Endothelial cell of umbilical vein (primary cell): Measurements from ENCODE around the gene PELI2. TPM values are rescaled to one million over a fixed set of nuclear protein-coding genes. Genes with fewer than 3 reads are reported as not detected.

Experiments
- BruUV-seq: library from RNA; stranded (reverse); fragments of 400-500 nt; replicated peaks from 2 replicates; lab custom pipeline; 2021; lab: Mats Ljungman, UMichigan
- CTCF ChIA-PET: fragments of 300-600, 350-600 bp; sonication (Branson Sonifier 250); formaldehyde crosslinking; loops from one replicate; lab custom pipeline; 2021; ENCODE audit warnings: antibody characterized with exemption, inconsistent platforms; lab: Charles Lee
- POLR2A ChIA-PET: fragments of 300-600, 350-600 bp; sonication (Branson Sonifier 250); formaldehyde crosslinking; loops from one replicate; lab custom pipeline; 2021; ENCODE audit warnings: antibody characterized with exemption, inconsistent platforms; lab: Charles Lee
- DNase-seq: peaks from one replicate; pipeline ENCODE4 v3.0.0-alpha.2; 2011; ENCODE audit warnings: low read depth, low spot score
- FAIRE-seq: peaks from 2 replicates; lab custom pipeline; 2011; peaks lifted over from hg19 to GRCh38; lab: Jason Lieb, UNC
- H2AFZ ChIP-seq: 2 replicates; pipeline ENCODE4 v1.6.0; 2012; ENCODE audit warnings: low read depth, low read length, control low read depth, inconsistent platforms
- H3K27ac ChIP-seq: 2 replicates; pipeline ENCODE4 v1.5.1; 2011; ENCODE audit warnings: low read depth, mild to moderate bottlenecking, control low read depth, low read length, moderate library complexity; ENCODE audit not compliant: insufficient read depth
- H3K27me3 ChIP-seq, 2 experiments: 2 replicates each; pipeline versions ENCODE4 v1.6.0 to v1.6.1; 2011; ENCODE audit warnings: low read length in 2 of 2, mixed read lengths in 1 of 2; ENCODE audit not compliant: control insufficient read depth in 2 of 2, insufficient read depth in 2 of 2
- H3K36me3 ChIP-seq, 2 experiments: 2 replicates in 1 of 2; 3 replicates in 1 of 2; pipeline ENCODE4 v1.5.1; 2011; ENCODE audit warnings: low read length in 2 of 2, mild to moderate bottlenecking in 1 of 2, moderate library complexity in 1 of 2; ENCODE audit not compliant: control insufficient read depth in 2 of 2, insufficient read depth in 2 of 2; ENCODE audit errors: extremely low read depth in 1 of 2
- H3K4me1 ChIP-seq: 3 replicates; pipeline ENCODE4 v1.5.1; 2011; ENCODE audit warnings: mild to moderate bottlenecking, low read length; ENCODE audit not compliant: control insufficient read depth, insufficient read depth; ENCODE audit errors: extremely low read depth
- H3K4me2 ChIP-seq: 2 replicates; pipeline ENCODE4 v1.6.1; 2011; ENCODE audit warnings: low read length, control low read depth, mixed read lengths; ENCODE audit not compliant: insufficient read depth
- H3K4me3 ChIP-seq, 3 experiments: fragments of 200-600 bp in 1 of 3; sonication (generic), shearing (Covaris generic) in 1 of 3; replicated peaks in 1 of 3; 2 replicates each; pipeline ENCODE4 v1.5.1; 2011 to 2016; ENCODE audit warnings: control low read depth in 3 of 3, low read length in 3 of 3, mild to moderate bottlenecking in 2 of 3, inconsistent platforms in 1 of 3, low read depth in 1 of 3, moderate library complexity in 1 of 3; ENCODE audit not compliant: insufficient read depth in 1 of 3
- H3K79me2 ChIP-seq: 2 replicates; pipeline ENCODE4 v1.6.0; 2012; ENCODE audit warnings: low read length, inconsistent platforms; ENCODE audit not compliant: control insufficient read depth, insufficient read depth
- H3K9ac ChIP-seq: replicated peaks from 2 replicates; pipeline ENCODE3; 2011; ENCODE audit warnings: low read length, control low read depth; ENCODE audit not compliant: insufficient read depth; ENCODE audit errors: extremely low read depth
- H3K9me1 ChIP-seq: replicated peaks from 3 replicates; pipeline ENCODE4 v1.6.0; 2011; ENCODE audit warnings: mild to moderate bottlenecking, low read length; ENCODE audit not compliant: control insufficient read depth, insufficient read depth; ENCODE audit errors: extremely low read depth
- H3K9me3 ChIP-seq: replicated peaks from 2 replicates; pipeline ENCODE4 v1.5.1; 2012; ENCODE audit warnings: low read length, inconsistent platforms; ENCODE audit not compliant: control insufficient read depth, insufficient read depth
- H4K20me1 ChIP-seq: replicated peaks from 2 replicates; pipeline ENCODE3; 2011; ENCODE audit warnings: mild to moderate bottlenecking, low read length; ENCODE audit not compliant: control insufficient read depth, insufficient read depth; ENCODE audit errors: extremely low read depth
- EZH2 ChIP-seq: IDR thresholded peaks from 2 replicates; pipeline ENCODE4 v1.6.1; 2012; ENCODE audit warnings: borderline replicate concordance, low read depth, mild to moderate bottlenecking, moderate library complexity, low read length, inconsistent platforms; ENCODE audit not compliant: severe bottlenecking
- FOS ChIP-seq: IDR thresholded peaks from 2 replicates; pipeline ENCODE4 v1.6.1; 2011; ENCODE audit warnings: mild to moderate bottlenecking, low read length, moderate library complexity, borderline replicate concordance; ENCODE audit not compliant: insufficient read depth
- JUN ChIP-seq: IDR thresholded peaks from 2 replicates; pipeline ENCODE4 v1.6.1; 2011; ENCODE audit warnings: borderline replicate concordance, low read depth; ENCODE audit not compliant: insufficient read length, insufficient read depth
- POLR2A ChIP-seq: IDR thresholded peaks from 2 replicates; pipeline ENCODE4 v1.6.1; 2012; ENCODE audit warnings: low read depth, mild to moderate bottlenecking, control low read depth, low read length
- POLR2AphosphoS5 ChIP-seq: IDR thresholded peaks from 2 replicates; pipeline ENCODE4 v1.6.1; 2012; ENCODE audit warnings: low read depth, mild to moderate bottlenecking, control low read depth, low read length, moderate library complexity; ENCODE audit not compliant: insufficient read depth
- dilution Hi-C: fragments of 300-500 bp; cut with MboI; formaldehyde crosslinking; loops from one replicate; pipeline ENCODE4 v1.15.0; 2019; ENCODE audit warnings: low sequenced_read_pairs; ENCODE audit not compliant: extremely low pct_ligation_motif_present
- intact Hi-C: fragments of 100-400 bp; cut with micrococcal nuclease; formaldehyde crosslinking; loops from one replicate; pipeline ENCODE4 v1.10.0; 2022
- polyA plus RNA-seq, 4 experiments: library from polyadenylated mRNA; depleted of rRNA in 3 of 4; stranded (reverse) in 3 of 4; unstranded in 1 of 4; fragments of >200 nt; gene quantifications; 2 replicates each; pipeline versions ENCODE4 v1.2.1 to v1.2.3, GENCODE V29; 2011 to 2012; ENCODE audit warnings: missing spikeins in 1 of 4
- total RNA-seq: library from RNA; stranded (reverse); gene quantifications from 2 replicates; pipeline ENCODE4 v1.2.3, GENCODE V29; 2021
- TF ChIP-seq, protein P1 (sequence below), 2 donors: IDR thresholded peaks; 1 replicate in 1 of 2; 2 replicates in 1 of 2; pipeline ENCODE4 v1.5.1; 2011; ENCODE audit warnings: low read length in 2 of 2, mild to moderate bottlenecking in 2 of 2, moderate library complexity in 2 of 2, control low read depth in 1 of 2, inconsistent platforms in 1 of 2, low read depth in 1 of 2; ENCODE audit not compliant: insufficient read depth in 1 of 2; ENCODE audit errors: extremely low read depth in 1 of 2

The PELI2 gene
- total and polyA plus RNA-seq, 2 donors (not counting 3 experiments of a cell fraction or from before 2014, with no cell fraction given) = 11.5 to 13.0 TPM

DNA sequence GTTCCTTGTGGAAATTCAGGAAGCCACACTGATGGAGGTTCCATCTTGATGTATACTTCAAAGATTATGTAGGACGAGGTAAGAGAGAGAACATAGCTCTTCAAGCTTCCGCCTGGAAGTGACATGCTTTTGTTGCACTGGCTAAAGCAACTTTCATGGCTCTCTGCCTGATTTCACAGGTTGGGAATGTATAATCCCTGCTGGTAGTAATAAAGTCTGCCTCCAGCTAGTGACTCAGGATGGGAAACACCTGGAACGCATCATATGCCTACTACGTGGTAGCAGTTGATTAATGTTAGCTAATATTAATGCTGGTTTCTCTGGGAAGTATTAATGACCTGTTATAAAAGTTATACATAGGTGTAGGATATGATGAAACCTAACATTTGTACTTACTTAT is 71.1 kb downstream of the PELI2 start:
- Histone ChIP-seq H3K4me3 (no peak overlapping the region), H3K9ac (no peak overlapping the region), H4K20me1 (no peaks in the 10 kb centered on the region), H2AFZ (no peak overlapping the region), H3K9me3 (no peaks in the 10 kb centered on the region), H3K9me1 (no peaks in the 10 kb centered on the region), H3K27me3 (no peaks in the 10 kb centered on the region), H3K36me3 (no peaks in the 10 kb centered on the region), H3K4me1 (peaks cover 6% of the 10 kb centered on the region), H3K79me2 (no peaks in the 10 kb centered on the region), H3K4me2 (no peak overlapping the region), H3K27ac (peak overlapping the region; percentile 1)
- no peak for FAIRE-seq
- no TSS peak for BruUV-seq
- intact Hi-C loops = no loop called here
- CTCF ChIA-PET = interaction anchor here (0.7 to 1.0 kb wide), 4 partner anchors 12 to 173 kb away, joined by 3 to 4 read pairs (median 3); no protein-coding TSS in a partner anchor
- dilution Hi-C loops = no loop called here
- POLR2A ChIA-PET = interaction anchor here (0.6 kb wide), 1 partner anchor 34 kb away, joined by 3 read pairs; no protein-coding TSS in a partner anchor
- peak; percentile 79 for DNase-seq
- TF ChIP-seq JUN (peak; percentile 53), FOS (peak; percentile 39), POLR2A (no peak), EZH2 (no peak)

DNA sequence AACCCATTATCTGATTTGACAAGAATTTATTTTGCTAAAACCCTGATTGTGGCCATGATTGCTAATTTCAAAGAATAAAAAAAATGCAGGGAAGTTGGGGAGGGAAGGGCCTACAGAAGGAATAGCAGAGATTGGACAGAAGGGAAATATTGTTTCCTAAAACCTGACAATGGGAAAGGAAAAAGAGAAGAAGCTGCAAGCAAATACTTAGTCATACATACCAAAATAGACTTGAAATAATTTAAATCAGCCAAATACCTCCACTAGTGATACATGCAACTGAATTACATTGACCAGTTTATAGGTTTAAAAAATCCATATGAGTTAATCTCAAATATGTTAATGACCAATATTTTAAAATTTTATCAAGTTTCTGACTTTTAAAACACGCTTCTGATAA is 75.1 kb downstream of the PELI2 start:
- H3K9me1 ChIP-seq = no peaks in the 10 kb centered on the region
- no peaks in the 10 kb centered on the region for H3K27me3 ChIP-seq
- H3K36me3 ChIP-seq = no peaks in the 10 kb centered on the region
- no peak overlapping the region for H3K9ac ChIP-seq
- ChIA-PET POLR2A (no interaction called here), CTCF (no interaction called here)
- BruUV-seq = no TSS peak
- intact Hi-C loops = no loop called here
- H3K4me2 ChIP-seq = no peak overlapping the region
- no peaks in the 10 kb centered on the region for H4K20me1 ChIP-seq
- DNase-seq = no peak
- no peak for FAIRE-seq
- H3K4me3 ChIP-seq = no peak overlapping the region
- dilution Hi-C loops = no loop called here
- no peaks in the 10 kb centered on the region for H3K9me3 ChIP-seq
- no peak overlapping the region for H2AFZ ChIP-seq
- no peak overlapping the region for H3K27ac ChIP-seq
- no peak for TF ChIP-seq JUN
- TF ChIP-seq EZH2 = no peak
- TF ChIP-seq POLR2AphosphoS5 = no peak
- TF ChIP-seq, protein P1, sequence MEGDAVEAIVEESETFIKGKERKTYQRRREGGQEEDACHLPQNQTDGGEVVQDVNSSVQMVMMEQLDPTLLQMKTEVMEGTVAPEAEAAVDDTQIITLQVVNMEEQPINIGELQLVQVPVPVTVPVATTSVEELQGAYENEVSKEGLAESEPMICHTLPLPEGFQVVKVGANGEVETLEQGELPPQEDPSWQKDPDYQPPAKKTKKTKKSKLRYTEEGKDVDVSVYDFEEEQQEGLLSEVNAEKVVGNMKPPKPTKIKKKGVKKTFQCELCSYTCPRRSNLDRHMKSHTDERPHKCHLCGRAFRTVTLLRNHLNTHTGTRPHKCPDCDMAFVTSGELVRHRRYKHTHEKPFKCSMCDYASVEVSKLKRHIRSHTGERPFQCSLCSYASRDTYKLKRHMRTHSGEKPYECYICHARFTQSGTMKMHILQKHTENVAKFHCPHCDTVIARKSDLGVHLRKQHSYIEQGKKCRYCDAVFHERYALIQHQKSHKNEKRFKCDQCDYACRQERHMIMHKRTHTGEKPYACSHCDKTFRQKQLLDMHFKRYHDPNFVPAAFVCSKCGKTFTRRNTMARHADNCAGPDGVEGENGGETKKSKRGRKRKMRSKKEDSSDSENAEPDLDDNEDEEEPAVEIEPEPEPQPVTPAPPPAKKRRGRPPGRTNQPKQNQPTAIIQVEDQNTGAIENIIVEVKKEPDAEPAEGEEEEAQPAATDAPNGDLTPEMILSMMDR (IDR thresholded peaks at IDR 0.05; ENCODE audit: extremely low read depth in 1 of 2, insufficient read depth in 1 of 2, low read depth in 1 of 2, low read length in 2 of 2) = no peak
- H3K4me1 ChIP-seq = peaks cover 12% of the 10 kb centered on the region
- H3K79me2 ChIP-seq = no peaks in the 10 kb centered on the region
